ENCODE measurements around the gene SEMA4D.

The SEMA4D gene

GRCh38 chr9:89515416-89515815, 17.5 kb upstream of the SEMA4D start:
- ATAC-seq (ENCODE audit: insufficient read depth, low read depth) (no peak), DNase-seq (no peak)
- Histone ChIP-seq H3K9me3 (ENCODE audit: insufficient read depth, low read length, severe bottlenecking) (no peaks in the 10 kb centered on the region), H3K9ac (ENCODE audit: low read depth, low read length) (no peak overlapping the region), H3K4me3 (ENCODE audit: low read depth in 1 of 2, low read length in 2 of 2) (no peak overlapping the region), H3K4me1 (ENCODE audit: insufficient read depth, low read length) (peaks cover 24% of the 10 kb centered on the region), H3K4me2 (ENCODE audit: insufficient read depth, low read length) (no peak overlapping the region), H4K20me1 (ENCODE audit: insufficient read depth, low read length) (no peaks in the 10 kb centered on the region), H3K27me3 (ENCODE audit: insufficient read depth, low read length, poor library complexity) (no peaks in the 10 kb centered on the region), H3K79me2 (ENCODE audit: insufficient read depth, low read length) (no peaks in the 10 kb centered on the region), H3K27ac (ENCODE audit: low read length) (no peak overlapping the region), H2AFZ (ENCODE audit: low read depth, low read length) (no peak overlapping the region), H3K36me3 (ENCODE audit: insufficient read depth, low read length) (no peaks in the 10 kb centered on the region)
- TF ChIP-seq EZH2 (IDR thresholded peaks at IDR 0.05; ENCODE audit: borderline replicate concordance, low read depth, low read length, severe bottlenecking) (no peak), CTCF (IDR thresholded peaks at IDR 0.05; ENCODE audit: borderline replicate concordance, extremely low read depth, low read length, poor library complexity, severe bottlenecking) (no peak)

DNA sequence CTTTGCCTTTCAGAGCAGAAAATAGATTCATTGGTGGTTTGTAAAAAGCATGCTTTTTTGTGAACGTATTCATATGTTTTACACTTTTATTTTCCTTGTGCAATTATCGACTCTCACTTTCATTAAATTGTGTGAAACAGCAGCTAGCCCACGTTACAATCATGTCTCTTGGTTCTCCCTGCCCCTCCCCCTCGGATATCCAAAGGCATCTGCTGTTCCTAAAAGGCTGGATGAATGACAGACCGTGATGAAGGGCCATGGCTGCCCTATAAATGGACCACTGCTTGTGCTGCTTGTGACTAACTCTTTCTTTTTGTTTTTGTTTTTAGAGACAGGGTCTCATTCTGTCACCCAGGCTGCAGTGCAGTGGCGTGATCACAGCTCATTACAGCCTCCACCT, 17.0 kb upstream of the SEMA4D start:
- no peak overlapping the region for H3K27ac ChIP-seq (ENCODE audit: low read length)
- H2AFZ ChIP-seq (ENCODE audit: low read depth, low read length): no peak overlapping the region
- H3K4me1 ChIP-seq (ENCODE audit: insufficient read depth, low read length): peaks cover 19% of the 10 kb centered on the region
- H3K4me3 ChIP-seq (ENCODE audit: low read depth in 1 of 2, low read length in 2 of 2): no peak overlapping the region
- ATAC-seq (ENCODE audit: insufficient read depth, low read depth) (no peak), DNase-seq (no peak)
- H3K27me3 ChIP-seq (ENCODE audit: insufficient read depth, low read length, poor library complexity): no peaks in the 10 kb centered on the region
- H3K36me3 ChIP-seq (ENCODE audit: insufficient read depth, low read length): no peaks in the 10 kb centered on the region
- no peaks in the 10 kb centered on the region for H3K79me2 ChIP-seq (ENCODE audit: insufficient read depth, low read length)
- H4K20me1 ChIP-seq (ENCODE audit: insufficient read depth, low read length): no peaks in the 10 kb centered on the region
- no peak overlapping the region for H3K4me2 ChIP-seq (ENCODE audit: insufficient read depth, low read length)
- TF ChIP-seq EZH2 (IDR thresholded peaks at IDR 0.05; ENCODE audit: borderline replicate concordance, low read depth, low read length, severe bottlenecking): no peak
- TF ChIP-seq CTCF (IDR thresholded peaks at IDR 0.05; ENCODE audit: borderline replicate concordance, extremely low read depth, low read length, poor library complexity, severe bottlenecking): no peak
- no peaks in the 10 kb centered on the region for H3K9me3 ChIP-seq (ENCODE audit: insufficient read depth, low read length, severe bottlenecking)
- H3K9ac ChIP-seq (ENCODE audit: low read depth, low read length): no peak overlapping the region

- no peak for TF ChIP-seq CTCF (IDR thresholded peaks at IDR 0.05; ENCODE audit: borderline replicate concordance, extremely low read depth, low read length, poor library complexity, severe bottlenecking)
- TF ChIP-seq EZH2 (IDR thresholded peaks at IDR 0.05; ENCODE audit: borderline replicate concordance, low read depth, low read length, severe bottlenecking): no peak
- H3K9me3 ChIP-seq (ENCODE audit: insufficient read depth, low read length, severe bottlenecking): no peaks in the 10 kb centered on the region
- no peaks in the 10 kb centered on the region for H3K27me3 ChIP-seq (ENCODE audit: insufficient read depth, low read length, poor library complexity)
- no peaks in the 10 kb centered on the region for H4K20me1 ChIP-seq (ENCODE audit: insufficient read depth, low read length)
- H3K4me1 ChIP-seq (ENCODE audit: insufficient read depth, low read length): peaks cover 13% of the 10 kb centered on the region
- H3K4me3 ChIP-seq (ENCODE audit: low read depth in 1 of 2, low read length in 2 of 2): no peak overlapping the region
- H2AFZ ChIP-seq (ENCODE audit: low read depth, low read length): no peak overlapping the region
- no peak overlapping the region for H3K4me2 ChIP-seq (ENCODE audit: insufficient read depth, low read length)
- no peak overlapping the region for H3K27ac ChIP-seq (ENCODE audit: low read length)
- no peak for DNase-seq
- H3K36me3 ChIP-seq (ENCODE audit: insufficient read depth, low read length): no peaks in the 10 kb centered on the region
- no peak overlapping the region for H3K9ac ChIP-seq (ENCODE audit: low read depth, low read length)
- no peak for ATAC-seq (ENCODE audit: insufficient read depth, low read depth)
- no peaks in the 10 kb centered on the region for H3K79me2 ChIP-seq (ENCODE audit: insufficient read depth, low read length)
These were observed 16.4 kb upstream of the SEMA4D start for GRCh38 chr9:89514337-89514736.

- Histone ChIP-seq H4K20me1 (ENCODE audit: insufficient read depth, low read length) (no peaks in the 10 kb centered on the region), H3K4me3 (ENCODE audit: low read depth in 1 of 2, low read length in 2 of 2) (no peak overlapping the region), H3K4me2 (ENCODE audit: insufficient read depth, low read length) (no peak overlapping the region), H3K27me3 (ENCODE audit: insufficient read depth, low read length, poor library complexity) (no peaks in the 10 kb centered on the region), H3K27ac (ENCODE audit: low read length) (no peak overlapping the region), H3K79me2 (ENCODE audit: insufficient read depth, low read length) (no peaks in the 10 kb centered on the region), H2AFZ (ENCODE audit: low read depth, low read length) (no peak overlapping the region), H3K9ac (ENCODE audit: low read depth, low read length) (no peak overlapping the region), H3K36me3 (ENCODE audit: insufficient read depth, low read length) (no peaks in the 10 kb centered on the region), H3K4me1 (ENCODE audit: insufficient read depth, low read length) (peaks cover 13% of the 10 kb centered on the region), H3K9me3 (ENCODE audit: insufficient read depth, low read length, severe bottlenecking) (no peaks in the 10 kb centered on the region)
- no peak for ATAC-seq (ENCODE audit: insufficient read depth, low read depth)
- no peak for DNase-seq
- TF ChIP-seq CTCF (IDR thresholded peaks at IDR 0.05; ENCODE audit: borderline replicate concordance, extremely low read depth, low read length, poor library complexity, severe bottlenecking): no peak
- no peak for TF ChIP-seq EZH2 (IDR thresholded peaks at IDR 0.05; ENCODE audit: borderline replicate concordance, low read depth, low read length, severe bottlenecking)
These were observed 15.9 kb upstream of the SEMA4D start for GRCh38 chr9:89513837-89514236.
